Stimulated activated CD8-positive, alpha-beta memory T cell treated with anti-CD3 and anti-CD28 coated beads, Interleukin-15, amount 100 ng/mL, for 24 hours (primary cell): ENCODE data around the gene GPR62.
"Not testable (repeated sequence)": the region's sequence is repeated elsewhere in the genome, so short reads cannot be mapped to it uniquely, and the experiment has no call there.

Experiments
- DNase-seq: peaks from one replicate; pipeline ENCODE4 v3.0.0-alpha.2; 2020; ENCODE audit warnings: low read depth

Gene GPR62

GRCh38 chr3:51955175-51955892 is at the start of gene GPR62:
Gene GPR62 (plus strand): TSS chr3:51955381. CDS start chr3:51955653, 272 bp downstream.
- DNase-seq, result no peak

GRCh38 chr3:51908026-51908425 is 47.2 kb upstream of the GPR62 start:
- DNase-seq, result no peak

GRCh38 chr3:51916418-51916817 is 38.8 kb upstream of the GPR62 start:
- DNase-seq, result no peak

GRCh38 chr3:51921081-51921578 is 34.1 kb upstream of the GPR62 start:
- no peak for DNase-seq

- no peak for DNase-seq
These were observed 27.9 kb upstream of the GPR62 start for GRCh38 chr3:51927061-51927977.

- DNase-seq, result no peak
These were observed 26.7 kb upstream of the GPR62 start for GRCh38 chr3:51928438-51928837.

GRCh38 chr3:51928981-51929380 is 26.2 kb upstream of the GPR62 start:
- DNase-seq, result not testable (repeated sequence)

- DNase-seq, result no peak
These were observed 25.7 kb upstream of the GPR62 start for GRCh38 chr3:51929420-51930003.

- no peak for DNase-seq
These were observed 24.7 kb upstream of the GPR62 start for GRCh38 chr3:51930439-51930838.

GRCh38 chr3:51931756-51932155 is 23.4 kb upstream of the GPR62 start:
- no peak for DNase-seq

GRCh38 chr3:51932471-51933370 is 22.5 kb upstream of the GPR62 start:
- no peak for DNase-seq

GRCh38 chr3:51933471-51934138 is 21.6 kb upstream of the GPR62 start:
- DNase-seq, result no peak

- no peak for DNase-seq
These were observed 20.9 kb upstream of the GPR62 start for GRCh38 chr3:51934139-51934850.

GRCh38 chr3:51934991-51935885 is 19.9 kb upstream of the GPR62 start:
- DNase-seq, result no peak

GRCh38 chr3:51935886-51936755 is 19.1 kb upstream of the GPR62 start:
- no peak for DNase-seq

GRCh38 chr3:51937014-51937413 is 18.2 kb upstream of the GPR62 start:
- no peak for DNase-seq

- DNase-seq, result no peak
These were observed 17.4 kb upstream of the GPR62 start for GRCh38 chr3:51937611-51938450.
